NCI-H187 (cell line): Measurements from ENCODE around the gene CADPS2.

Experiments
- DNase-seq, 2 experiments: peaks; one replicate each; lab custom pipeline; 2025; lab: John Stamatoyannopoulos, UW

Gene CADPS2

GRCh38 chr7:122768827-122769226 is 117.4 kb downstream of the CADPS2 start:
- no peak for DNase-seq

DNA sequence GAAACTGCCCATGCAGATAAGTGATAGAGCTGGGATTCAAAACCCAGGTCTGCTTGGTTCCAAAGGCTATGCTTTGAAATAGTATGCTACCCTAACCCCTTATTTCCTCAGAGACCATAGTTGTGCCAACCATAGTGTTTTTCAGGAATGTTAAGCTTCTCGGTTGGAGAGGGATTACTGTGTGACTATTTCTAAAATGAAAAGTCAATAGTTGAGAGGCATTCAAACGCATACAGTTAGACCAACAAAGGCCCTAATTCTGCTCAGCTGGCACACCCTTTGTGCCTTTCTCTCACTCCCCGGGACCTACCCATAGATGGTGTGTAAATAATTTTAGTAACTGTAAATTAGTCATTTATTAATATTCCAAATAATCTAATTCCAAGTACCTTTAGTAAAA is 118.9 kb downstream of the CADPS2 start:
- DNase-seq, result no peak

DNA sequence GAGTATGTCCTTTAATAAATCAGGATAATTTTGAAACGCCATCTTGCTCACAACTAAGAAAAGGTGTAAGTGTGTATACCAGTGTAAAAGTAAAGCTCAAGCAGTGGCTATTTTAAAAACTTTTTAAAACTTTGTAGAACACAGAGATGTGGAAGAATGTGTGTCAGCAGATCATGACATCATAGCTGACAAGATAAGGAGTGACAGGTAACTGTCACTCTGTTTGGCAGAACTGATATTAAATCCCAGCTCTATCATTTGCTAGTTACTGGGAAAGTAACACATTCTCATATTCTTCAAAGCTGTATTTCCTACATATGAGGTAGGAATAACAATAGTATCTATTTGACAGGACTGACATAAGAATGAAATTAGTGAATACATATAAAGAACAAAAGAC is 119.7 kb downstream of the CADPS2 start:
- DNase-seq, result no peak

DNA sequence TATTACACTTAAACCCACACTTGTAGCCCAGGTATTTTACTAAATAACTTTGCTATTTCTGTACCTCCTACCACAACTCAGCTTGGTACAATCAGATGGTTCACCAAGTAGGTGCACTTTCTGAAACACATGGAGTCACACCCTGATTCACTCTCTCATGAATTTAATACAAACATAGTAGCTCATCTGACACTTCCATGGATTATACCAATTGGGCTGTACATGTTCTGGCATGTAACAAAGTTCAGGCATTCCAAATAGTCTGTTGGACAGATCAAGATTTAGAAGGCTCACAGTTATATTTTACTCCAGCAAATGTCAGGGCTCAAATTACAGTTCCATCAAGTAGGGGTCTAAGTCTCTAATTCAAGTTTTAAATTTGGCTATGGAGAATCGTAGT is 121.4 kb downstream of the CADPS2 start:
- DNase-seq, result no peak

DNA sequence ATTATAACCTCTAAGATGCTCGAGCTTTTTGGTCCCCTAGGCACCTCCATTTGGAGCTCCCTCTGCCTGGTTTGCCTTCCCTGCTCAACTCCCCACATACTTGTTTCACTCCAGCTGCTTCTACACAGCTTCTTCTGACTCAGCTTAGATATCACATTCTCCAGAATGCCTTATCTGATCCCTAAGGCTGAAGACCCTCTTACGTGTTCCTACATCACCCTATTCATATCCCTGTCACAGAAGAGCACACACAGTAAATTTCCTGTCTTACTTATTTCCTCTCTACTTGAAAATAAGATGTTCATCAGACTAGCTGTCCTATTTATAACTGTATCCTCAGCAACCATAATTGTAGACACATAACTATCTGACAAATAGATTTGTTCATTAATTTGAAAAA is 122.2 kb downstream of the CADPS2 start:
- DNase-seq, result no peak

DNA sequence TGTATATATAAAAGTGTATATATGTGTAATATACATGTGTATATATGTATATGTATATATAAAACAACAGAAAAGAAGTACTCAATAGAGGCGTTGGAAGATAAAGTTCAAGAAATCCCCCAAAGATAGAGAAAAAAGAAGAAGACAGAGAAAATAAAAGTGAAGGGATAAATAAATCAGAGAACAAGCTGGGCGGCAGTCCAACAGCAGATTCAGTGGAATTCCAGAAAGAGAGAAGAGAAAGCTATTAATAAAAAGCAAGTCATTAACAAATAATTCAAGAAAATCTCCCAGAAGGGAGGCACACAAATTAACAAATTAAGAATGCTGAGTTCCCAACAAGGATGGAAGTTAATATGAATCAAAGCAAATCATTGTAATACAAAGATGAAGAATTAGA is 124.2 kb downstream of the CADPS2 start:
- no peak for DNase-seq

- no peak for DNase-seq
Observed at GRCh38 chr7:122758501-122758900, 127.8 kb downstream of the CADPS2 start.

- no peak for DNase-seq
Observed at GRCh38 chr7:122756860-122757259, 129.4 kb downstream of the CADPS2 start.

- no peak for DNase-seq
Observed at GRCh38 chr7:122755696-122756095, 130.6 kb downstream of the CADPS2 start.

DNA sequence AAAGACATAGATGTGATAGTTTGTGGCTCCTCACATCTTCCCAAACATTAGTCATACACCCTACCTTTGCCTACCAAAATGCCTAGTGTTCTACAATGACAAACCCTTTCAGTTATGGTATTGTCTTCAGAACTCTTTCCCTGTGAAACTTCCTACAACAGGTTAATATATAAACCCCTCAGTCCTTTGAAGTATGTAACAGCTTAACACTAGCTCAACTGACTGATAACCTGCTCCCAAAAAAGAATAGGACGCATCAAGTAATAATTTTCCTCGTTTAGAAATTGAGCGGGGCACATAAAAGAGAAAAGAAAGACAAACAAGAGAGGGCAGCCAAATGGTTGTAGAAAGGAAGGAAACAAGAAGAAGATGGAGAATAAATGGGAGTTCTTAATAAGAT is 133.7 kb downstream of the CADPS2 start:
- no peak for DNase-seq

DNA sequence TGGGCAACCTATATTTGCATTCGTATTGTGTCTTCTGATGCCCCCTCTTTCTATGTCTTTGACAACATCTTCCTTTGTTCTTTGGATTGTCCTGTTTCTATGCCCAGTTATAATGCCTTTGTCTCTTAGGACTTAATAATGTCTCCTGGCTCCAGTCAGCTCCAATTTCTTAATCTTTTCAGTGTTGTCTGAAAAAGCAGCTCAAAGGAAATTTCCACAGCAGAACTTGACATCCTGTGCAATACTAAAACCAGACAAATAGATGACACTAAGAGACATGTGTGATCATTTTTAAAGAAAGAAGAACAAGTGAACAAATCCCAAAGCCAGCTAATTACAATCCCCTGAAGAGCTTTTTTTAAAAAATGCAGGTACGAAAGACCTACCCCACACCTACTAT is 135.9 kb downstream of the CADPS2 start:
- no peak for DNase-seq

DNA sequence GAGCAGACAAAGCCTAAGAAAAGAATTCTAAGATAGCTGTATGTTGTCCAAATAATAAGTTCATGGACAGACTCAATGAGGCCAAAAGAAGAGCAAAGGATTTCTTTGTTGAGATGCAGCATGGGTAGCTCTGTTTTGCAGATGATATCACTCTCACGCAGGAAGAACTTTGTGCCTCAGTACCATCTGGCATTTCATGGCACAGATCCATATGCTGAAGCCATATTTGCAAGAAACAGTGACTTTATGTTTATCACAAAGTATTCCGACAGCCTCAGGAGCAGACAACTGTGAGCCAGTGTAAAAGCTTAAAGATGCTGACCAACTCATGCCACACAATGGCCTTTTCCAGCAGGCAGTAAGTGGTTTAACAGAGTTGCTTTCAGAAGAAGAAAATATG is 138.1 kb downstream of the CADPS2 start:
- DNase-seq, result no peak

- no peak for DNase-seq
Observed at GRCh38 chr7:122746948-122747347, 139.3 kb downstream of the CADPS2 start.

GRCh38 chr7:122743211-122743610 is 143.0 kb downstream of the CADPS2 start:
- DNase-seq, result no peak

DNA sequence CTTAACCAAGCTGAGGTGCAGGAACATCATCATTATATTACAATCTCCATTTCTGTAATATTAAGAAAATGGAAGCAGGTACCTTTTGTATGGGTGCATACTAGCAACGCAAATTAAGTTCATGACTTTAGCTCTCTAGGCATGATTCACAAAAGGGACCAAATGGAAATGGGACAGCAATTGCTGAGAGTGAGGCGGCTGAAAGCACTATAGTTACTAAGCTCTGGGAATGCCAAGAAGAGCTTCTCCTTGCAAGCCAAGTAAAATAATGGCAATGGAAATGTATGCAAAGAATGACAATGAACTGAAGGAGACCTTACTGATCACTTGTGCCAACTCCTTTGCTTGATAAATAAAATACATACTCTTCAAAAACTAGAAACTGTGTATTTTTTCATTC is 147.3 kb downstream of the CADPS2 start:
- DNase-seq, result no peak

GRCh38 chr7:122736183-122736582 is 150.1 kb downstream of the CADPS2 start:
- DNase-seq, result no peak

- DNase-seq, result no peak
Observed at GRCh38 chr7:122727759-122728158, 158.5 kb downstream of the CADPS2 start.

- DNase-seq, result no peak
Observed at GRCh38 chr7:122727354-122727753, 158.9 kb downstream of the CADPS2 start.

- DNase-seq, result no peak
Observed at GRCh38 chr7:122726881-122727280, 159.4 kb downstream of the CADPS2 start.

DNA sequence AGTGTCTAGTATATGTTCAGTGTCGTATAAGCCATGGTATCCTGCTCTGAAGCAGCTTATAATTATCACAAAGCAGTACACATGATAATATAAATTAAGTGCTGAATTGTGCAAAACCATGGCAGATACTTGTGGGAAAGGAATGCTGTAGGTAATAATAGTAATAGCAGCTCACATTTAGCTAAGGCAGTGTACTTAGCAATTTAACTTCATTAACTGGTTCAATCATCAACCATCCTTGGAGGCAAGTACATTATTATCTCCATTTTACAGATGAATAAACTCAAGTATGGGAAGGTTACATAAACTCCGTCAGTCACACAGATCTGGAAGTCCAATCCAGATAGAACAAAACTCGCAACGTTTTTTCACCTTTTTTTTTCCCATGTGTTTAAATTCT is 161.9 kb downstream of the CADPS2 start:
- DNase-seq, result no peak

DNA sequence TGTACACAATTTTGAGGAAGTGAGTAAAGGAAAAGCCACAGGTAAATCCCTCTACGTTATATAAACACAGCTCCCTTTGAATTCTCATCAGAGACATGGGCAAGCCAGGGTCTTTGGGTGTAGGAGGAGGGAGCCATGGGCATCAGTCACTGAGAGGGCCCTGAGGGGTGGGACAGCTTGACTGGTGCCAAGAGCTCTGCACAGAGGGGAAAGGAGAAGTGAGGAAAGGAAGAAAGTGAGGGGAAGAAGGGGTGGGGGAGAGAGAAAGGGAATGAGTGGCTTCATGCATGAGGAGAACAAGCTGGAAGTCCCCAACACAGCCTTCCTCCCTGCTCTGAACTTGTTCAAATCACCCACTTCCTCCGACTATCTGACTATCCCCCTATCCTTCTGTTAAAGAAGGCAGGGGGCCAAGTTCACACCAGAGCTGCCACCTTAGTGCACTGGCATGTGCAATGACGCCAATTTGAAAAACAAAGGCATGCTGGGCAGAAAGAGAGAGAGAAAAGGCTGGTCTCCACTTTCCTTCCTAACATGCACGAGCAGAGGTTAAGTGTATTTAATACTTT is 167.2 kb downstream of the CADPS2 start:
- no peak for DNase-seq

GRCh38 chr7:122717356-122718089 is 168.7 kb downstream of the CADPS2 start:
- DNase-seq, result no peak

- DNase-seq, result no peak
Observed at GRCh38 chr7:122715183-122715582, 171.1 kb downstream of the CADPS2 start.

- DNase-seq, result no peak
Observed at GRCh38 chr7:122710916-122711315, 175.3 kb downstream of the CADPS2 start.
